K562 (cell line): Measurements from ENCODE around the gene MYO16. TPM values are rescaled to one million over a fixed set of nuclear protein-coding genes. Genes with fewer than 3 reads are reported as not detected.

Experiments
- ATAC-seq: fragments of 200-7000 bp; cut with Tn5 transposase; 3 replicates; pipeline ENCODE4 v1.9.1; 2020; ENCODE audit warnings: moderate library complexity
- BruUV-seq: library from RNA; stranded (reverse); fragments of 400-500 nt; replicated peaks from 2 replicates; lab custom pipeline; 2021; lab: Mats Ljungman, UMichigan
- CTCF ChIA-PET: fragments of 300-600 bp; formaldehyde crosslinking; extraction: SDS; loops from one replicate; lab custom pipeline; 2021; ENCODE audit warnings: low intra/inter-chr PET ratio; lab: Yijun Ruan, JAX
- POLR2A ChIA-PET: fragments of 300-600, 350-650 bp; sonication (Branson Sonifier 250); formaldehyde crosslinking; extraction: SDS; loops from one replicate; lab custom pipeline; 2021; ENCODE audit warnings: antibody characterized with exemption, inconsistent platforms; lab: Yijun Ruan, JAX
- DNase-seq, 4 experiments: peaks; one replicate each; pipeline versions ENCODE4 v3.0.0 to v3.0.0-alpha.2; 2011 to 2018; ENCODE audit warnings: low spot score in 3 of 4, mixed read lengths in 3 of 4; ENCODE audit errors: extremely low read depth in 1 of 4
- FAIRE-seq: peaks from 2 replicates; lab custom pipeline; 2011; peaks lifted over from hg19 to GRCh38; lab: Jason Lieb, UNC
- H2AFZ ChIP-seq: 2 replicates; pipeline ENCODE4 v1.6.0; 2011; ENCODE audit warnings: low read depth, low read length, control low read depth, inconsistent platforms
- H3K27ac ChIP-seq: fragments of 200-600 bp; 3 replicates; pipeline ENCODE4 v1.8.0; 2011; ENCODE audit warnings: low read depth, mild to moderate bottlenecking, control low read depth, inconsistent platforms, low read length, moderate library complexity, mixed read lengths; ENCODE audit errors: extremely low read depth
- H3K27me3 ChIP-seq, 2 experiments: fragments of 300-600 bp in 1 of 2; 2 replicates in 1 of 2; 3 replicates in 1 of 2; pipeline versions ENCODE4 v1.6.0 to v1.8.0; 2011; ENCODE audit warnings: inconsistent platforms in 2 of 2, low read length in 2 of 2, mild to moderate bottlenecking in 1 of 2, mixed read lengths in 1 of 2, moderate library complexity in 1 of 2; ENCODE audit not compliant: control insufficient read depth in 2 of 2, insufficient read depth in 2 of 2
- H3K36me3 ChIP-seq: fragments of 300-600 bp; 3 replicates; pipeline ENCODE4 v1.8.0; 2011; ENCODE audit warnings: mild to moderate bottlenecking, low read length, inconsistent platforms; ENCODE audit not compliant: control insufficient read depth, insufficient read depth
- H3K4me1 ChIP-seq, 2 experiments: fragments of 200-600 bp in 1 of 2; replicated peaks in 1 of 2; 2 replicates in 1 of 2; 3 replicates in 1 of 2; pipeline versions ENCODE4 v1.5.1 to v1.8.0; 2011; ENCODE audit warnings: inconsistent platforms in 2 of 2, low read length in 2 of 2, mild to moderate bottlenecking in 1 of 2, mixed read lengths in 1 of 2, moderate library complexity in 1 of 2; ENCODE audit not compliant: control insufficient read depth in 2 of 2, insufficient read depth in 2 of 2
- H3K4me2 ChIP-seq: 2 replicates; pipeline ENCODE4 v1.6.1; 2011; ENCODE audit warnings: low read length, control low read depth, inconsistent platforms, mixed read lengths; ENCODE audit not compliant: insufficient read depth
- H3K4me3 ChIP-seq: fragments of 200-600 bp; sonication (generic), shearing (Covaris generic); 2 replicates; pipeline ENCODE4 v1.5.1; 2016; ENCODE audit warnings: control low read depth, inconsistent platforms
- H3K79me2 ChIP-seq: fragments of 200-600 bp; 3 replicates; pipeline ENCODE4 v1.8.0; 2011; ENCODE audit warnings: low read length, inconsistent platforms; ENCODE audit not compliant: control insufficient read depth, insufficient read depth
- H3K9ac ChIP-seq, 2 experiments: 2 replicates each; pipeline versions ENCODE4 v1.6.0 to v1.6.1; 2011; ENCODE audit warnings: low read depth in 2 of 2, low read length in 2 of 2, control low read depth in 1 of 2, inconsistent platforms in 1 of 2, mild to moderate bottlenecking in 1 of 2, mixed read lengths in 1 of 2; ENCODE audit not compliant: insufficient read depth in 1 of 2
- H3K9me1 ChIP-seq: one replicate; pipeline ENCODE4 v1.6.0; 2011; ENCODE audit warnings: inconsistent platforms, mild to moderate bottlenecking, low read length, moderate library complexity; ENCODE audit not compliant: control insufficient read depth, insufficient read depth
- H3K9me3 ChIP-seq: replicated peaks from 2 replicates; pipeline ENCODE4 v1.5.1; 2011; ENCODE audit warnings: low read depth, low read length, inconsistent platforms; ENCODE audit not compliant: control insufficient read depth, insufficient read depth
- H4K20me1 ChIP-seq: replicated peaks from 2 replicates; pipeline ENCODE4 v1.6.1; 2011; ENCODE audit warnings: low read length, inconsistent platforms, mixed read lengths; ENCODE audit not compliant: control insufficient read depth, insufficient read depth
- MXD1 ChIP-seq: fragments of 250-450 bp; sonication (Bioruptor Pico); IDR thresholded peaks from 2 replicates; pipeline ENCODE4 v1.8.0; 2021; ENCODE audit warnings: borderline replicate concordance, mild to moderate bottlenecking, moderate library complexity; ENCODE audit not compliant: poor library complexity, severe bottlenecking
- NEUROD1 ChIP-seq: fragments of 150-350 bp; IDR thresholded peaks from 2 replicates; pipeline ENCODE4 v1.6.1; 2014; ENCODE audit warnings: borderline replicate concordance, low read length, low read depth; ENCODE audit not compliant: partially characterized antibody
- SMAD1 ChIP-seq: fragments of 150-350 bp; IDR thresholded peaks from 2 replicates; pipeline ENCODE4 v1.6.1; 2014; ENCODE audit warnings: low read length, low read depth; ENCODE audit not compliant: partially characterized antibody
- ZNF518B ChIP-seq: fragments of 250-450 bp; sonication (Bioruptor Pico); IDR thresholded peaks from 2 replicates; pipeline ENCODE4 v1.5.0; 2021; ENCODE audit warnings: mild to moderate bottlenecking, moderate library complexity
- WGBS: fragments of 100-300 bp; shearing (Covaris generic); methylation state at CpG from one replicate; pipeline ENCODE4 v1.1.6; 2016; ENCODE audit warnings: low coverage, mixed read lengths; ENCODE audit not compliant: insufficient coverage; ENCODE audit errors: missing lambda C conversion rate; 5-methylcytosine and 5-hydroxymethylcytosine counted together
- in situ Hi-C: fragments of 300-500 bp; cut with MboI; formaldehyde crosslinking; loops from 4 replicates; pipeline ENCODE4 v1.15.0; 2018; ENCODE audit warnings: inconsistent platforms, mixed read lengths
- intact Hi-C: fragments of 100-400 bp; cut with micrococcal nuclease; formaldehyde crosslinking; loops from 2 replicates; pipeline ENCODE4 v1.14.2; 2022
- polyA plus RNA-seq, 8 experiments: library from polyadenylated mRNA; depleted of rRNA in 4 of 8; stranded (reverse) in 5 of 8; unstranded in 3 of 8; fragments of >200 nt; fragmentation: Nextera tagmentation in 2 of 8; fragmentation: Illumina TruSeq in 1 of 8; extraction: Ambion mirVana in 2 of 8; extraction: Trizol in 1 of 8; gene quantifications; 2 replicates each; pipeline versions ENCODE4 v1.2.1 to v1.2.3, GENCODE V29; 2011 to 2014; ENCODE audit warnings: inconsistent platforms in 1 of 8, missing spikeins in 1 of 8
- total RNA-seq, 7 experiments: library from RNA; depleted of rRNA in 6 of 7; stranded (reverse); fragments of >200 nt in 6 of 7; fragmentation: Illumina TruSeq in 2 of 7; extraction: Trizol in 2 of 7; gene quantifications; 2 replicates each; pipeline versions ENCODE4 v1.2.1 to v1.2.3, GENCODE V29; 2011 to 2021; ENCODE audit warnings: low replicate concordance in 1 of 7

Gene MYO16
- total and polyA plus RNA-seq, 9 of the 15 experiments (the other 6 are each of a cell fraction or from before 2014, with no cell fraction given), result 4.3 to 45.7 (median 12.1) TPM

- H3K79me2 ChIP-seq, result no peaks in the 10 kb centered on the region
- in situ Hi-C loops, result no loop called here
- FAIRE-seq, result no peak
Observed at GRCh38 chr13:108984251-108984920, 355.0 kb downstream of the MYO16 start.

GRCh38 chr13:108985166-108985565, 355.8 kb downstream of the MYO16 start:
- FAIRE-seq, result no peak
- intact Hi-C loops, result no loop called here

More at GRCh38 chr13:108984251-108984920, 355.0 kb downstream of the MYO16 start:
- Histone ChIP-seq H3K27ac (no peak overlapping the region), H2AFZ (no peak overlapping the region), H3K36me3 (no peaks in the 10 kb centered on the region), H3K9me3 (no peaks in the 10 kb centered on the region), H3K4me1 (no peaks in the 10 kb centered on the region), H3K9me1 (no peaks in the 10 kb centered on the region), H3K4me3 (no peak overlapping the region), H3K4me2 (no peak overlapping the region), H3K9ac (no peak overlapping the region), H4K20me1 (no peaks in the 10 kb centered on the region), H3K27me3 (no peaks in the 10 kb centered on the region)
- intact Hi-C loops, result no loop called here
- BruUV-seq, result no TSS peak
- TF ChIP-seq NEUROD1, result no peak
- WGBS, result 46% methylated on average over 7 of the region's 7 CpGs
- no peak for DNase-seq
- no peak for ATAC-seq
- POLR2A ChIA-PET, result no interaction called here
- CTCF ChIA-PET, result no interaction called here

More at GRCh38 chr13:108985166-108985565, 355.8 kb downstream of the MYO16 start:
- no peaks in the 10 kb centered on the region for H3K9me3 ChIP-seq
- no peak overlapping the region for H3K4me3 ChIP-seq
- in situ Hi-C loops, result no loop called here
- CTCF ChIA-PET, result interaction anchor here (0.6 kb wide), 1 partner anchor 384 kb away, joined by 3 read pairs; no protein-coding TSS in a partner anchor
- no peak for DNase-seq
- WGBS, result 49% methylated on average over 10 of the region's 10 CpGs
- no peaks in the 10 kb centered on the region for H3K4me1 ChIP-seq
- POLR2A ChIA-PET, result no interaction called here
- no peak overlapping the region for H3K9ac ChIP-seq
- H3K36me3 ChIP-seq, result no peaks in the 10 kb centered on the region
- TF ChIP-seq MXD1 (CRISPR knock-in tag) (no peak), SMAD1 (no peak), ZNF518B (CRISPR knock-in tag) (no peak)
- TF ChIP-seq, all 486 proteins: peak for 0
- Histone ChIP-seq H3K27me3 (no peaks in the 10 kb centered on the region), H3K79me2 (no peaks in the 10 kb centered on the region), H3K4me2 (no peak overlapping the region), H3K9me1 (no peaks in the 10 kb centered on the region), H4K20me1 (no peaks in the 10 kb centered on the region), H3K27ac (no peak overlapping the region), H2AFZ (no peak overlapping the region)
- ATAC-seq, result no peak
- no TSS peak for BruUV-seq
